SK-N-SH treated with all-trans-retinoic acid at 6 μM for 48 hours (cell line): ENCODE measurements around the gene UPK1A.

Experiments used
- ARNTL ChIP-seq: fragments of 450-650 bp; formaldehyde crosslinking; IDR thresholded peaks from 2 replicates; pipeline ENCODE4 v1.5.0; 2020; ENCODE audit warnings: low read depth, mild to moderate bottlenecking, moderate library complexity, borderline replicate concordance
- OSR1 ChIP-seq: fragments of 250-450 bp; sonication (Bioruptor Pico); IDR thresholded peaks from 2 replicates; pipeline ENCODE4 v1.8.0; 2022; ENCODE audit warnings: moderate library complexity, mild to moderate bottlenecking, inconsistent platforms
- PPARA ChIP-seq: fragments of 250-450 bp; sonication (Bioruptor Pico); IDR thresholded peaks from 2 replicates; pipeline ENCODE4 v1.5.0; 2020; ENCODE audit warnings: mild to moderate bottlenecking, borderline replicate concordance
- RARB ChIP-seq: fragments of 250-450 bp; sonication (Bioruptor Pico); IDR thresholded peaks from 2 replicates; pipeline ENCODE4 v1.8.0; 2021; ENCODE audit warnings: mild to moderate bottlenecking, moderate library complexity
- TCF4 ChIP-seq: fragments of 250-450 bp; sonication (Bioruptor Pico); IDR thresholded peaks from 2 replicates; pipeline ENCODE4 v1.8.0; 2021; ENCODE audit warnings: mild to moderate bottlenecking, moderate library complexity, borderline replicate concordance
- TOX ChIP-seq: fragments of 250-450 bp; sonication (Bioruptor Pico); IDR thresholded peaks from 2 replicates; pipeline ENCODE4 v1.8.0; 2021; ENCODE audit warnings: mild to moderate bottlenecking, moderate library complexity, borderline replicate concordance
- ZFP30 ChIP-seq: fragments of 450-650 bp; formaldehyde crosslinking; IDR thresholded peaks from 2 replicates; pipeline ENCODE4 v1.5.0; 2022; ENCODE audit warnings: mild to moderate bottlenecking, moderate library complexity
- TF ChIP-seq, protein P1 (sequence below): fragments of 250-450 bp; sonication (Bioruptor Pico); IDR thresholded peaks from 2 replicates; pipeline ENCODE4 v1.5.1; 2020; ENCODE audit warnings: low read depth, mild to moderate bottlenecking, moderate library complexity

DNA sequence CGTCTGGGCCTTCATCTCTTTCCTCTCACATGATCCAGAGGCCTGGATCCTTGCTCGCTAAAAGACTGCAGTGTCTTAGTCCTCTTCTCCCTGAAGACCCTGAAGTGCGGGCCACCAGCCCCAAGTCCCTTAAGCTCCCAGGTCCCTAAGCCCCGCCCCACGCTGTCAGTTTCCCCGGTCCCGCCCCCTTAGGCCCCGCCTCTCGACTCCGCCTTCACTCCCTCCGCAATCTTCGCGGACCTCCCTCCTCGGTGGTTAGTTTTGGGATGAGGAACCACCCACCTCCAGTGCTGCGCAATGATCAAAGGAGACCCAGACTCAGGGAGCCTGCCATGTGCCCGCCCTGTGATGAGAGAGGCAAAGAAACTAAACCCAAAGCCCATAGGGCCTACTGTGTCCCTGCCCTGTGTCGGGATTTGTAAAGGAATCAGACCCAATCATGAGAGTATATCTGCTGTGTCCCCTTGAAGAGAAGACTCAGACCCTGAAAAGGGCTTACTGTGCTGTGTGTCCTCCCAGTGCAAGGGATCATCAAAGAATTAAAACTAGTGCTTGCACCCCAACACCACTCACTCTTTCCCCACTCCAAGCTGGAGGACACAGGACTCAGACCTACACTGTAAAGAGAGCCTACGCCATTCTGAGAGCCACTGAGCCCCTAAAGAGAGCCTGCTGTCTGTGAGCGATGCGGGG is 21.2 kb upstream of the UPK1A start:
- TF ChIP-seq TOX (CRISPR knock-in tag): no peak
- TF ChIP-seq PPARA (CRISPR knock-in tag): no peak
- TF ChIP-seq ZFP30 (CRISPR knock-in tag): no peak
- no peak for TF ChIP-seq TCF4 (CRISPR knock-in tag)
- TF ChIP-seq RARB (CRISPR knock-in tag): no peak
- no peak for TF ChIP-seq OSR1 (CRISPR knock-in tag)
- TF ChIP-seq, protein P1, sequence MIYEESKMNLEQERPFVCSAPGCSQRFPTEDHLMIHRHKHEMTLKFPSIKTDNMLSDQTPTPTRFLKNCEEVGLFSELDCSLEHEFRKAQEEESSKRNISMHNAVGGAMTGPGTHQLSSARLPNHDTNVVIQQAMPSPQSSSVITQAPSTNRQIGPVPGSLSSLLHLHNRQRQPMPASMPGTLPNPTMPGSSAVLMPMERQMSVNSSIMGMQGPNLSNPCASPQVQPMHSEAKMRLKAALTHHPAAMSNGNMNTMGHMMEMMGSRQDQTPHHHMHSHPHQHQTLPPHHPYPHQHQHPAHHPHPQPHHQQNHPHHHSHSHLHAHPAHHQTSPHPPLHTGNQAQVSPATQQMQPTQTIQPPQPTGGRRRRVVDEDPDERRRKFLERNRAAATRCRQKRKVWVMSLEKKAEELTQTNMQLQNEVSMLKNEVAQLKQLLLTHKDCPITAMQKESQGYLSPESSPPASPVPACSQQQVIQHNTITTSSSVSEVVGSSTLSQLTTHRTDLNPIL (CRISPR knock-in tag): no peak
- TF ChIP-seq ARNTL (CRISPR knock-in tag): no peak
